Measurements from ENCODE around the gene CCDC171. TPM values are rescaled to one million over a fixed set of nuclear protein-coding genes. Genes with fewer than 3 reads are reported as not detected.

CCDC171 gene
- total and polyA plus RNA-seq, 10 of the 15 experiments (the other 5 are each of a cell fraction or from before 2014, with no cell fraction given): 1.00 to 7.2 (median 2.8) TPM

DNA sequence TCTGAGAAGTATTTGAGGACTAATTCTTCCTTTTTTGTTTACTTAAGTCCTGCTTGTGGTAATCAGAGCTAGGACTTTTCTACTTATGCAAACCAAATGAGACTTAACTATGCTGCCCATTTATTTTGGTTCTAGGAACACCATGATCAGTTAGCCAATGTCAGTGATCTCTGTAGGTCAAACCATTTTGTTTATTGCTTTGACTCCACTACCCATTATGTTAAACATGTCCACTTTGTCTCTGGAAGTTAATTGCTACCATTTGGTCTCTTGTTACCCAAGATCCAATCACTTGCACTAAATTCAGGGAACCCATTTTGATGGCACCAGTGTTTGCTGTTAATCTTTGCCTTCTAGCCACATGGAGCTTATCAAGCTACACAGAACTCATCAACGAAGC lies 161.9 kb downstream of the CCDC171 start:
- RAD21 ChIA-PET (ENCODE audit: unreplicated experiment): no interaction called here
- BruUV-seq (replicated peaks): no TSS peak
- DNase-seq (ENCODE audit: low read depth, low spot score) (no peak), ATAC-seq (no peak), FAIRE-seq (no peak)
- 50% methylated on average over 1 of the region's 1 CpG for WGBS (ENCODE audit: insufficient coverage, insufficient replicate concordance, low lambda C conversion rate, missing lambda C conversion rate)
- in situ Hi-C loops (cut with MboI): no loop called here
- no peak overlapping the region for H3K4me2 ChIP-seq (ENCODE audit: control insufficient read depth, insufficient read depth)
- no peaks in the 10 kb centered on the region for H4K20me1 ChIP-seq (ENCODE audit: control insufficient read depth, insufficient read depth)
- SMC1A ChIA-PET (ENCODE audit: uncharacterized antibody, unreplicated experiment): interaction anchor here (1.8 kb wide), 1 partner anchor 10 kb away, joined by 4 read pairs; no protein-coding TSS in a partner anchor
- H3K4me1 ChIP-seq (ENCODE audit: control insufficient read depth, insufficient read depth, low read length): no peaks in the 10 kb centered on the region
- TF ChIP-seq BCL11A (IDR thresholded peaks at IDR 0.05; ENCODE audit: low read depth, low read length) (no peak), CBX5 (IDR thresholded peaks at IDR 0.05; ENCODE audit: low read depth) (no peak), SIX5 (IDR thresholded peaks at IDR 0.05; ENCODE audit: low read depth, low read length, severe bottlenecking) (no peak), TCF3 (IDR thresholded peaks at IDR 0.05; ENCODE audit: borderline replicate concordance, insufficient read depth, low read depth, low read length) (no peak), SP1 (IDR thresholded peaks at IDR 0.05; ENCODE audit: low read depth, low read length) (no peak), NR2C2 (IDR thresholded peaks at IDR 0.05; ENCODE audit: borderline replicate concordance, control insufficient read depth, insufficient read length, low read depth) (no peak), MTA2 (IDR thresholded peaks at IDR 0.05; ENCODE audit: low read depth) (no peak), RELA (IDR thresholded peaks at IDR 0.05; ENCODE audit: borderline replicate concordance, partially characterized antibody) (no peak)
- TF ChIP-seq, protein P1, sequence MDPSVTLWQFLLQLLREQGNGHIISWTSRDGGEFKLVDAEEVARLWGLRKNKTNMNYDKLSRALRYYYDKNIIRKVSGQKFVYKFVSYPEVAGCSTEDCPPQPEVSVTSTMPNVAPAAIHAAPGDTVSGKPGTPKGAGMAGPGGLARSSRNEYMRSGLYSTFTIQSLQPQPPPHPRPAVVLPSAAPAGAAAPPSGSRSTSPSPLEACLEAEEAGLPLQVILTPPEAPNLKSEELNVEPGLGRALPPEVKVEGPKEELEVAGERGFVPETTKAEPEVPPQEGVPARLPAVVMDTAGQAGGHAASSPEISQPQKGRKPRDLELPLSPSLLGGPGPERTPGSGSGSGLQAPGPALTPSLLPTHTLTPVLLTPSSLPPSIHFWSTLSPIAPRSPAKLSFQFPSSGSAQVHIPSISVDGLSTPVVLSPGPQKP (IDR thresholded peaks at IDR 0.05; ENCODE audit: low read depth, low read length): no peak
- TF ChIP-seq, protein P2, sequence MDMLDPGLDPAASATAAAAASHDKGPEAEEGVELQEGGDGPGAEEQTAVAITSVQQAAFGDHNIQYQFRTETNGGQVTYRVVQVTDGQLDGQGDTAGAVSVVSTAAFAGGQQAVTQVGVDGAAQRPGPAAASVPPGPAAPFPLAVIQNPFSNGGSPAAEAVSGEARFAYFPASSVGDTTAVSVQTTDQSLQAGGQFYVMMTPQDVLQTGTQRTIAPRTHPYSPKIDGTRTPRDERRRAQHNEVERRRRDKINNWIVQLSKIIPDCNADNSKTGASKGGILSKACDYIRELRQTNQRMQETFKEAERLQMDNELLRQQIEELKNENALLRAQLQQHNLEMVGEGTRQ (IDR thresholded peaks at IDR 0.05; ENCODE audit: borderline replicate concordance, low read depth, low read length): no peak
- TF ChIP-seq, protein P3, sequence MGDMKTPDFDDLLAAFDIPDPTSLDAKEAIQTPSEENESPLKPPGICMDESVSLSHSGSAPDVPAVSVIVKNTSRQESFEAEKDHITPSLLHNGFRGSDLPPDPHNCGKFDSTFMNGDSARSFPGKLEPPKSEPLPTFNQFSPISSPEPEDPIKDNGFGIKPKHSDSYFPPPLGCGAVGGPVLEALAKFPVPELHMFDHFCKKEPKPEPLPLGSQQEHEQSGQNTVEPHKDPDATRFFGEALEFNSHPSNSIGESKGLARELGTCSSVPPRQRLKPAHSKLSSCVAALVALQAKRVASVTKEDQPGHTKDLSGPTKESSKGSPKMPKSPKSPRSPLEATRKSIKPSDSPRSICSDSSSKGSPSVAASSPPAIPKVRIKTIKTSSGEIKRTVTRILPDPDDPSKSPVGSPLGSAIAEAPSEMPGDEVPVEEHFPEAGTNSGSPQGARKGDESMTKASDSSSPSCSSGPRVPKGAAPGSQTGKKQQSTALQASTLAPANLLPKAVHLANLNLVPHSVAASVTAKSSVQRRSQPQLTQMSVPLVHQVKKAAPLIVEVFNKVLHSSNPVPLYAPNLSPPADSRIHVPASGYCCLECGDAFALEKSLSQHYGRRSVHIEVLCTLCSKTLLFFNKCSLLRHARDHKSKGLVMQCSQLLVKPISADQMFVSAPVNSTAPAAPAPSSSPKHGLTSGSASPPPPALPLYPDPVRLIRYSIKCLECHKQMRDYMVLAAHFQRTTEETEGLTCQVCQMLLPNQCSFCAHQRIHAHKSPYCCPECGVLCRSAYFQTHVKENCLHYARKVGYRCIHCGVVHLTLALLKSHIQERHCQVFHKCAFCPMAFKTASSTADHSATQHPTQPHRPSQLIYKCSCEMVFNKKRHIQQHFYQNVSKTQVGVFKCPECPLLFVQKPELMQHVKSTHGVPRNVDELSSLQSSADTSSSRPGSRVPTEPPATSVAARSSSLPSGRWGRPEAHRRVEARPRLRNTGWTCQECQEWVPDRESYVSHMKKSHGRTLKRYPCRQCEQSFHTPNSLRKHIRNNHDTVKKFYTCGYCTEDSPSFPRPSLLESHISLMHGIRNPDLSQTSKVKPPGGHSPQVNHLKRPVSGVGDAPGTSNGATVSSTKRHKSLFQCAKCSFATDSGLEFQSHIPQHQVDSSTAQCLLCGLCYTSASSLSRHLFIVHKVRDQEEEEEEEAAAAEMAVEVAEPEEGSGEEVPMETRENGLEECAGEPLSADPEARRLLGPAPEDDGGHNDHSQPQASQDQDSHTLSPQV (IDR thresholded peaks at IDR 0.05): no peak
- intact Hi-C loops (cut with micrococcal nuclease; ENCODE audit: unreplicated experiment): no loop called here
- no peaks in the 10 kb centered on the region for H3K9me3 ChIP-seq (replicated peaks; ENCODE audit: control insufficient read depth, insufficient read depth, low read length)
- no peak overlapping the region for H3K9ac ChIP-seq (ENCODE audit: control insufficient read depth, insufficient read depth, low read length)
- H3K27me3 ChIP-seq (replicated peaks in 1 of 2; ENCODE audit: control insufficient read depth in 2 of 2, insufficient read depth in 2 of 2, low read length in 1 of 2): no peaks in the 10 kb centered on the region
- H3K36me3 ChIP-seq (ENCODE audit: control insufficient read depth in 2 of 2, insufficient read depth in 2 of 2, low read length in 1 of 2): no peaks in the 10 kb centered on the region
- H3K4me3 ChIP-seq: no peak overlapping the region
- H2AFZ ChIP-seq (ENCODE audit: control insufficient read depth, low read depth, low read length): no peak overlapping the region
- H3K79me2 ChIP-seq (ENCODE audit: control insufficient read depth, insufficient read depth, low read length): no peaks in the 10 kb centered on the region
- POLR2A ChIA-PET: no interaction called here
- CTCF ChIA-PET: no interaction called here
- H3K27ac ChIP-seq (ENCODE audit: control insufficient read depth, insufficient read depth): no peak overlapping the region

Measured in GM12878 (cell line).